ENCODE measurements around the gene MT2A.

DNA sequence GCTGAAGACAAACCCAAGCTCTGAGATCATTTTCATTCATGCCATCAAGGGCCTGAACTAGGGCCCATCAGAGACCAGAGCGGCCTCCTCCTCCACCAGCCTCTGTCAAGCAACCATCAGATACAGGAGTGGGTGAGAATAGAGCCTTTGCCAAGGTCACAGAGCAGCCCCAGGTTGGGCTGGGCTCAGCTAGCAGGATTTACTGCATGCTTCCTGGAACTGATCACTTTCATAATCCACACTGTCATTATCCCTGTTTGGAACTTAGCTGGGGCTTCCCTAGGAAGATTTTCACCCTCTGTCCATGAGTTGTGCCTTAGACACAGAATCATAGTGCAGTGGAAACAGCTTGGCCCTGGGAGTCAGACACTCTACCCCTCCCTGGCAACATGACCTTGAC is 38.4 kb upstream of the MT2A start:
- TF ChIP-seq, protein P1, sequence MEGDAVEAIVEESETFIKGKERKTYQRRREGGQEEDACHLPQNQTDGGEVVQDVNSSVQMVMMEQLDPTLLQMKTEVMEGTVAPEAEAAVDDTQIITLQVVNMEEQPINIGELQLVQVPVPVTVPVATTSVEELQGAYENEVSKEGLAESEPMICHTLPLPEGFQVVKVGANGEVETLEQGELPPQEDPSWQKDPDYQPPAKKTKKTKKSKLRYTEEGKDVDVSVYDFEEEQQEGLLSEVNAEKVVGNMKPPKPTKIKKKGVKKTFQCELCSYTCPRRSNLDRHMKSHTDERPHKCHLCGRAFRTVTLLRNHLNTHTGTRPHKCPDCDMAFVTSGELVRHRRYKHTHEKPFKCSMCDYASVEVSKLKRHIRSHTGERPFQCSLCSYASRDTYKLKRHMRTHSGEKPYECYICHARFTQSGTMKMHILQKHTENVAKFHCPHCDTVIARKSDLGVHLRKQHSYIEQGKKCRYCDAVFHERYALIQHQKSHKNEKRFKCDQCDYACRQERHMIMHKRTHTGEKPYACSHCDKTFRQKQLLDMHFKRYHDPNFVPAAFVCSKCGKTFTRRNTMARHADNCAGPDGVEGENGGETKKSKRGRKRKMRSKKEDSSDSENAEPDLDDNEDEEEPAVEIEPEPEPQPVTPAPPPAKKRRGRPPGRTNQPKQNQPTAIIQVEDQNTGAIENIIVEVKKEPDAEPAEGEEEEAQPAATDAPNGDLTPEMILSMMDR (IDR thresholded peaks at IDR 0.05; ENCODE audit: poor library complexity) = no peak
- TF ChIP-seq EZH2phosphoT487 (IDR thresholded peaks at IDR 0.05; ENCODE audit: low read depth, severe bottlenecking, unreplicated experiment) = no peak
